CD14-positive monocyte (primary cell): ENCODE data around the gene LAMTOR4. TPM values are rescaled to one million over a fixed set of nuclear protein-coding genes. Genes with fewer than 3 reads are reported as not detected.
A peak's percentile ranks its signal among the peaks of the same experiment; 100 is the strongest.

ENCODE experiments used
- DNase-seq, 3 donors: peaks; one replicate each; pipeline ENCODE4 v3.0.0-alpha.2; 2011 to 2022
- H2AFZ ChIP-seq: 2 replicates; pipeline ENCODE4 v1.6.0; 2012; ENCODE audit warnings: mild to moderate bottlenecking, low read depth, low read length, inconsistent platforms; ENCODE audit not compliant: insufficient read depth, poor library complexity, severe bottlenecking
- H3K27ac ChIP-seq, 2 donors: 1 replicate in 1 of 2; 2 replicates in 1 of 2; pipeline ENCODE4 v1.5.1; 2012 to 2013; ENCODE audit warnings: low read length in 2 of 2, control low read depth in 1 of 2, inconsistent platforms in 1 of 2, low read depth in 1 of 2, mild to moderate bottlenecking in 1 of 2
- H3K27me3 ChIP-seq, 2 donors: one replicate each; pipeline versions ENCODE4 v1.6.0 to v1.6.1; 2011 to 2013; ENCODE audit warnings: low read length in 2 of 2; ENCODE audit not compliant: control insufficient read depth in 2 of 2, insufficient read depth in 2 of 2
- H3K36me3 ChIP-seq, 2 donors: replicated peaks in 1 of 2; 1 replicate in 1 of 2; 2 replicates in 1 of 2; pipeline versions ENCODE4 v1.5.1 to v1.6.1; 2012 to 2013; ENCODE audit warnings: low read length in 2 of 2, control low read depth in 1 of 2, inconsistent platforms in 1 of 2, mild to moderate bottlenecking in 1 of 2; ENCODE audit not compliant: insufficient read depth in 2 of 2, control insufficient read depth in 1 of 2
- H3K4me1 ChIP-seq, 2 donors: 1 replicate in 1 of 2; 2 replicates in 1 of 2; pipeline versions ENCODE4 v1.5.1 to v1.6.1; 2012 to 2013; ENCODE audit warnings: low read length in 2 of 2, control low read depth in 1 of 2, inconsistent platforms in 1 of 2, mild to moderate bottlenecking in 1 of 2, moderate library complexity in 1 of 2; ENCODE audit not compliant: insufficient read depth in 2 of 2, control insufficient read depth in 1 of 2
- H3K4me2 ChIP-seq: replicated peaks from 2 replicates; pipeline ENCODE3; 2012; ENCODE audit warnings: low read length, moderate library complexity, mild to moderate bottlenecking; ENCODE audit not compliant: poor library complexity, severe bottlenecking; ENCODE audit errors: extremely low read depth
- H3K4me3 ChIP-seq, 3 experiments: fragments of 200-600 bp in 1 of 3; sonication (generic) in 1 of 3; replicated peaks in 1 of 3; 1 replicate in 2 of 3; 2 replicates in 1 of 3; pipeline ENCODE4 v1.5.1; 2011 to 2013; ENCODE audit warnings: low read length in 3 of 3, mild to moderate bottlenecking in 3 of 3, control low read depth in 2 of 3, low read depth in 2 of 3, inconsistent platforms in 1 of 3, moderate library complexity in 1 of 3
- H3K79me2 ChIP-seq: 2 replicates; pipeline ENCODE4 v1.6.0; 2012; ENCODE audit warnings: mild to moderate bottlenecking, control low read depth, inconsistent platforms, low read length, moderate library complexity; ENCODE audit not compliant: insufficient read depth
- H3K9ac ChIP-seq: 2 replicates; pipeline ENCODE4 v1.6.0; 2017; ENCODE audit warnings: low read length, mild to moderate bottlenecking; ENCODE audit not compliant: insufficient read depth, poor library complexity, severe bottlenecking
- H3K9me3 ChIP-seq, 2 donors: replicated peaks in 1 of 2; 1 replicate in 1 of 2; 2 replicates in 1 of 2; pipeline versions ENCODE4 v1.5.1 to v1.6.1; 2012 to 2013; ENCODE audit warnings: low read length in 2 of 2, control low read depth in 1 of 2; ENCODE audit not compliant: control insufficient read depth in 1 of 2, insufficient read depth in 1 of 2
- H4K20me1 ChIP-seq: 2 replicates; pipeline ENCODE4 v1.6.0; 2012; ENCODE audit warnings: mild to moderate bottlenecking, low read length, control low read depth, moderate library complexity; ENCODE audit not compliant: insufficient read depth
- H3K27ac Mint-ChIP-seq, 7 donors: one replicate each; pipeline ENCODE4 v1.8.0; 2020; ENCODE audit warnings: mild to moderate bottlenecking in 7 of 7, mixed read lengths in 7 of 7, moderate library complexity in 6 of 7, inconsistent platforms in 2 of 7
- H3K27me3 Mint-ChIP-seq, 3 donors: one replicate each; pipeline ENCODE4 v1.8.0; 2021 to 2022; ENCODE audit warnings: low read depth in 3 of 3, mild to moderate bottlenecking in 3 of 3, mixed read lengths in 3 of 3, moderate library complexity in 3 of 3, inconsistent platforms in 1 of 3
- H3K36me3 Mint-ChIP-seq, 2 donors: one replicate each; pipeline ENCODE4 v1.8.0; 2020; ENCODE audit warnings: mixed read lengths in 2 of 2, inconsistent platforms in 1 of 2, mild to moderate bottlenecking in 1 of 2
- H3K4me1 Mint-ChIP-seq: one replicate; pipeline ENCODE4 v1.8.0; 2020; ENCODE audit warnings: mild to moderate bottlenecking, mixed read lengths
- H3K4me3 Mint-ChIP-seq, 2 donors: one replicate each; pipeline ENCODE4 v1.8.0; 2020; ENCODE audit warnings: mild to moderate bottlenecking in 2 of 2, mixed read lengths in 2 of 2, moderate library complexity in 1 of 2
- H3K9me3 Mint-ChIP-seq, 7 donors: one replicate each; pipeline ENCODE4 v1.8.0; 2020 to 2022; ENCODE audit warnings: mixed read lengths in 7 of 7, mild to moderate bottlenecking in 6 of 7, moderate library complexity in 6 of 7, inconsistent platforms in 2 of 7
- WGBS: methylation state at CpG from one replicate; pipeline ENCODE4 v1.1.5; 2013; ENCODE audit warnings: missing lambda C conversion rate; ENCODE audit not compliant: insufficient coverage; 5-methylcytosine and 5-hydroxymethylcytosine counted together
- intact Hi-C, 2 donors: fragments of 100-400 bp; cut with micrococcal nuclease; formaldehyde crosslinking; loops; one replicate each; pipeline versions ENCODE4 v1.15.0 to v1.15.1; 2023
- polyA plus RNA-seq, 3 donors: library from polyadenylated mRNA; depleted of rRNA in 1 of 3; unstranded in 2 of 3; stranded (reverse) in 1 of 3; fragments of 300-500 nt in 2 of 3; fragments of >200 nt in 1 of 3; fragmentation: Illumina TruSeq in 2 of 3; gene quantifications; 1 replicate in 2 of 3; 2 replicates in 1 of 3; pipeline ENCODE4 v1.2.3, GENCODE V29; 2012 to 2021
- TF ChIP-seq, protein P1 (sequence below): fragments of 200-600 bp; IDR thresholded peaks from one replicate; pipeline ENCODE4 v1.8.0; 2022; ENCODE audit warnings: antibody characterized with exemption, mild to moderate bottlenecking

LAMTOR4 gene
- polyA plus RNA-seq, 3 donors, result 533 to 754 (median 621) TPM

DNA sequence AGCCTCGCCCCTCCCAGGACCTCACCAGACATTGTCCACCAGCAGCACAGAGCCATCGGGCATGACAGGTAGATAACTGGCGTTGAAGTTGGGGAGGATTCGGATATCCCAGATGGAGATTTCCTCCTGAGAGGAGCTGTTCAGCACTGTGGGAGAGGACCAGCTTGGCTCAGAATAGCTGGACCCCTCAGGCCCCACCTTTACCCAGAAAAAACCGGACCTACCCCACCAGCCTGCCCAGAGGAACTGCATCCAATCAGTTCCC, 8.3 kb downstream of the LAMTOR4 start:
- peak overlapping the region; percentile 75 to 92 (median 83) for H3K27ac Mint-ChIP-seq
- intact Hi-C loops, result no loop called here

DNA sequence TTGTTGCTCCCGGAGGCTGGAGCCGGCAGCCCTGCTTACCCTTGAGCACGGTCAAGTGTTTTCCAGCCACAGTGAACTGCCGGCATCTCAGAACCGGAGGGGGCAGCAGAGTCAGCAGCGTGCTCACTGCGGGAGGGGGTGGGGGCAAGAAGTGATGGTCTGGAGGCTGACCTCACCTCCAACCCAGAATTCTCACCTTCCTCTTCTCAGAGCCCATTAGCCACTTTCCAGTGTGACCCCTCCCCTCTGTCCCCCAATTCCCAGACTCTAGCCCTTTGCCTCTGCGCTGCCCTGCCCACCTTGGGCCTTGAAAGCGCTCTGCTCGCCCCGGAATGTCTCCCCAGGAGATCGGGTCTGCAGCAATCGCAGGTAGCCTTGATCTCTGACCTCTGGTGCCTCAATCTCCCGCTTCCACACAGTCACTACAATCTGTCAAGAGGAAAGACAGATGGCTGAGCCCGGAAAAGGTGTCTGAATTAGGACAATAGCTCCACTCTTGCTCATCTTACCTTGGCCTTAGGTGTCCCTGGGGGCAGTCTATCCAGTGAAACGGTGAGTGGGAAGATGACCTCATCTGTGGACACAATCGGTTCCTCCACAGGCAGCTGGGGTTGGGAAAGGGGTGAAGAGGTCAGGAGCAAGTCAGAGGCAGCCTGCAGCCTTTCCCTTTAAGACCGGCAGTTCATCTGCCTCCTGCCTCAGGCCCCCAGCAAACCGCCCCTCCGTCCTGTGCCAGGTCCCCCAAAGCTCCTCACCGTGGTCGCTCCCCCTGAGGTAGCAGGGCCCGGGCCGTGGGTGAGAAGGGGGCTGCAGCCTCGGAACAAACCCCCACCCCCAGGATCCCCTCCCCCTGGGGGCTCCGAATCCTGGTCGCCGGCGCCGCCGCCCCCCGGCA, 8.9 kb downstream of the LAMTOR4 start:
- intact Hi-C loops, result no loop called here
- Histone ChIP-seq H3K36me3 (peaks cover 36 to 38% of the 10 kb centered on the region in 2 donors), H3K9me3 (no peaks in the 10 kb centered on the region), H3K4me1 (peaks cover 52 to 63% of the 10 kb centered on the region in 2 donors), H2AFZ (peak overlapping the region; percentile 85), H4K20me1 (peaks cover 55% of the 10 kb centered on the region), H3K27me3 (no peaks in the 10 kb centered on the region), H3K79me2 (peaks cover 58% of the 10 kb centered on the region), H3K4me3 (peak overlapping the region; percentile 64 to 95 (median 78)), H3K9ac (peak overlapping the region; percentile 86), H3K4me2 (peak overlapping the region; percentile 94), H3K27ac (peak overlapping the region; percentile 32 to 79)
- DNase-seq, result peak in 2 of 3 donors; percentile 39 to 61
- TF ChIP-seq, protein P1, sequence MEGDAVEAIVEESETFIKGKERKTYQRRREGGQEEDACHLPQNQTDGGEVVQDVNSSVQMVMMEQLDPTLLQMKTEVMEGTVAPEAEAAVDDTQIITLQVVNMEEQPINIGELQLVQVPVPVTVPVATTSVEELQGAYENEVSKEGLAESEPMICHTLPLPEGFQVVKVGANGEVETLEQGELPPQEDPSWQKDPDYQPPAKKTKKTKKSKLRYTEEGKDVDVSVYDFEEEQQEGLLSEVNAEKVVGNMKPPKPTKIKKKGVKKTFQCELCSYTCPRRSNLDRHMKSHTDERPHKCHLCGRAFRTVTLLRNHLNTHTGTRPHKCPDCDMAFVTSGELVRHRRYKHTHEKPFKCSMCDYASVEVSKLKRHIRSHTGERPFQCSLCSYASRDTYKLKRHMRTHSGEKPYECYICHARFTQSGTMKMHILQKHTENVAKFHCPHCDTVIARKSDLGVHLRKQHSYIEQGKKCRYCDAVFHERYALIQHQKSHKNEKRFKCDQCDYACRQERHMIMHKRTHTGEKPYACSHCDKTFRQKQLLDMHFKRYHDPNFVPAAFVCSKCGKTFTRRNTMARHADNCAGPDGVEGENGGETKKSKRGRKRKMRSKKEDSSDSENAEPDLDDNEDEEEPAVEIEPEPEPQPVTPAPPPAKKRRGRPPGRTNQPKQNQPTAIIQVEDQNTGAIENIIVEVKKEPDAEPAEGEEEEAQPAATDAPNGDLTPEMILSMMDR, result no peak
- Mint-ChIP-seq H3K4me1 (peaks cover 50% of the 10 kb centered on the region), H3K9me3 (no peaks in the 10 kb centered on the region), H3K36me3 (peaks cover 38 to 51% of the 10 kb centered on the region in 2 donors), H3K27me3 (peaks cover under 1 to 11% (median 10%) of the 10 kb centered on the region in 3 donors), H3K4me3 (peak overlapping the region; percentile 78 to 91), H3K27ac (peak overlapping the region; percentile 75 to 92 (median 83))
- 44% methylated on average over 17 of the region's 32 CpGs for WGBS

More for the DNA sequence above, 8.3 kb downstream of the LAMTOR4 start:
- peaks cover 0 to 9% (median 5%) of the 10 kb centered on the region in 3 donors for H3K27me3 Mint-ChIP-seq
- H3K36me3 ChIP-seq, result peaks cover 36 to 38% of the 10 kb centered on the region in 2 donors
- peaks cover 60% of the 10 kb centered on the region for H3K79me2 ChIP-seq
- H3K9me3 Mint-ChIP-seq, result no peaks in the 10 kb centered on the region
- peak overlapping the region in 2 of 3 experiments; percentile 64 to 95 for H3K4me3 ChIP-seq
- peak overlapping the region; percentile 32 to 58 for H3K27ac ChIP-seq
- peak overlapping the region; percentile 86 for H3K9ac ChIP-seq
- H2AFZ ChIP-seq, result no peak overlapping the region
- H3K4me1 ChIP-seq, result peaks cover 58 to 69% of the 10 kb centered on the region in 2 donors
- no peak for DNase-seq
- TF ChIP-seq, protein P1, result no peak
- WGBS, result 75% methylated on average over 2 of the region's 5 CpGs
- peaks cover 39 to 52% of the 10 kb centered on the region in 2 donors for H3K36me3 Mint-ChIP-seq
- H3K9me3 ChIP-seq, result no peaks in the 10 kb centered on the region
- H3K4me1 Mint-ChIP-seq, result peaks cover 56% of the 10 kb centered on the region
- peak overlapping the region; percentile 78 to 91 for H3K4me3 Mint-ChIP-seq
- no peaks in the 10 kb centered on the region for H3K27me3 ChIP-seq
- H3K4me2 ChIP-seq, result peak overlapping the region; percentile 94
- H4K20me1 ChIP-seq, result peaks cover 55% of the 10 kb centered on the region
